Activated T-helper 2 cell treated with anti-CD3 and anti-CD28 coated beads, Interferon-gamma antibody, Interleukin-2, Interleukin-4, amounts not matched to agents 10 μg/mL and 5 μg/mL and 100 μg/mL, durations not matched to agents 14 hours and 24 hours and 36 hours (primary cell): ENCODE measurements around the gene ANXA6. TPM values are rescaled to one million over a fixed set of nuclear protein-coding genes. Genes with fewer than 3 reads are reported as not detected.
"Not testable (repeated sequence)": the region's sequence is repeated elsewhere in the genome, so short reads cannot be mapped to it uniquely, and the experiment has no call there.

Experiments used
- DNase-seq: peaks from one replicate; pipeline ENCODE4 v3.0.0; 2021; ENCODE audit warnings: low spot score
- H3K27ac Mint-ChIP-seq: one replicate; pipeline ENCODE4 v1.8.0; 2021; ENCODE audit warnings: mixed read lengths
- H3K27me3 Mint-ChIP-seq: one replicate; pipeline ENCODE4 v1.8.0; 2021; ENCODE audit warnings: low read depth, mixed read lengths
- H3K36me3 Mint-ChIP-seq: one replicate; pipeline ENCODE4 v1.8.0; 2021; ENCODE audit warnings: low read depth, mixed read lengths
- H3K4me1 Mint-ChIP-seq: one replicate; pipeline ENCODE4 v1.8.0; 2021; ENCODE audit warnings: low read depth, mixed read lengths
- H3K4me3 Mint-ChIP-seq: one replicate; pipeline ENCODE4 v1.8.0; 2021; ENCODE audit warnings: low read depth, mild to moderate bottlenecking, moderate library complexity, mixed read lengths
- H3K9me3 Mint-ChIP-seq: one replicate; pipeline ENCODE4 v1.8.0; 2021; ENCODE audit warnings: mixed read lengths
- intact Hi-C: fragments of 100-400 bp; cut with micrococcal nuclease; formaldehyde crosslinking; loops from one replicate; pipeline ENCODE4 v1.15.1; 2023
- total RNA-seq: library from RNA; stranded (reverse); gene quantifications from 2 replicates; pipeline ENCODE4 v1.2.3, GENCODE V29; 2022

The ANXA6 gene
- total RNA-seq, result 560 and 569 TPM in 2 replicates

DNA sequence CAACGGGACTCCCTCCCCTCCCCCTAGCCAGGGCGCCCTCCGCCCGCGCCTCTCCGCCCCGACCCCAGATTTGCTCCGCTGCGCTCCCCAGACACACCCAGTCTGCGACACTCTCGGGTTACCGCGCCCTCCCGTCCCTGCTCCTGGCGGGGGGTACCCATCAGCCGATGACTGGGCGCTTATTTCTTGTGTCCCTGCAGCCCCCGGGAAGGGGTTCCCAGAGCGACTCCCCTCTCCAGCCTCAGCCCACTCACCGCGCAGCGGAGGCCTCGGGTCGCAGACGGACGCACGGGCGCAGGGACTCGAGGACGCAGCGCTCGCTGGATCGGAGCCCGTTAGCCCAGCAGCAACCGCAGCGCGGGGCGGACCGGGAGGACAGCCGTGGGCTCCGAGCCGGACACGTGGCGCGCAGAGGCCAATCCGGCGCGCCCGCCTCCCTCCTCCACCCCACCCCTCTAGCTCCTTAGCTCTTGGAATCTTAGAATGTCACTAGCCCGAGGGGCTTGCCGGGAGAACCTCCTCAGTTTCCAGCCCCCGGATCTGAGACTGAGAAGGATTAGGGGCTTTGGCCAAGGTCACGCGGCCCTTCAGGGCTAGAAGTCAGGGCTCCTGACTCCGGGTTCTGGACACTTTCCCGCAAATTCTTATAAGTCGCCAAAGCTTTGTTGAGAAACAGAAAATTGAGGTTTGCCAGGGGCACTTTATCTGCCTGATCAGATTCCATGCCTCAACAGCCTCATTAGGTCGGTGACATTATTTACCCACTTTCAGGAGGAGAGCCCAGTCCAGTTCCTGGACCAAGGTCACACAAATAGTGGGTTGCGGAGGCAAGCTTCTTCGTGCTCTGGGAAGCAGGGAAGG lies at the start of gene ANXA6:
TSS of gene ANXA6 (minus strand) at position 354 of the 861 bp plus-strand sequence. CDS start 9,878 bp downstream, outside the sequence.
- intact Hi-C loops, result loop anchor here (5.0 to 10.0 kb wide), 3 partner anchors 455 to 703 kb away; partner anchors contain the start of genes ATOX1 and RBM22
- Mint-ChIP-seq H3K4me3 (peak within 1 kb of the TSS; percentile 96), H3K36me3 (peaks cover 38% of the 10 kb centered on the region), H3K9me3 (no peaks in the 10 kb centered on the region), H3K27me3 (no peaks in the 10 kb centered on the region), H3K4me1 (peaks cover 46% of the 10 kb centered on the region), H3K27ac (peak within 1 kb of the TSS; percentile 90)
- peak; percentile 61 for DNase-seq

DNA sequence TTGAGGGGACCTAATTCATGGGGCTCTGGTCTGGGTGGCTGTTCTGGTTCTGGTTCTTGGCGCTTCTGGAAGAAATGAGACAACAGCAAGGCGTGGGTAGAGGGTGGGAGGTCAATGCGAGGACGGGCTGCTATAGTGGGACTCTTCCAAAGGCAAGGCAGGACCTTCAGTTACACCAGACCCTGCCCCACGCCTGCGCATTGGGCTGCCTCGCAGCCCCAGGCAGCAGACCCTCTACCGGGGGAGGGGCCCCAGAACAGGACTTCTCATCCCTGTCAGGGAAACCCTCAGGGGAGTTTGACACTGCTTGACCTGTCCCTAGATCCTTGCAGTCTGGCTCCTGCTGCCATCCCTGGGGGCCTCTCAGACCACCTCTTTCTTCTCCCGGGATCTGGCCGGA lies 47.8 kb upstream of the ANXA6 start:
- no peak overlapping the region for H3K27ac Mint-ChIP-seq
- intact Hi-C loops, result no loop called here
- H3K4me1 Mint-ChIP-seq, result peaks cover 31% of the 10 kb centered on the region
- no peaks in the 10 kb centered on the region for H3K27me3 Mint-ChIP-seq
- no peak overlapping the region for H3K4me3 Mint-ChIP-seq
- no peak for DNase-seq
- H3K9me3 Mint-ChIP-seq, result no peaks in the 10 kb centered on the region
- peaks cover 23% of the 10 kb centered on the region for H3K36me3 Mint-ChIP-seq

DNA sequence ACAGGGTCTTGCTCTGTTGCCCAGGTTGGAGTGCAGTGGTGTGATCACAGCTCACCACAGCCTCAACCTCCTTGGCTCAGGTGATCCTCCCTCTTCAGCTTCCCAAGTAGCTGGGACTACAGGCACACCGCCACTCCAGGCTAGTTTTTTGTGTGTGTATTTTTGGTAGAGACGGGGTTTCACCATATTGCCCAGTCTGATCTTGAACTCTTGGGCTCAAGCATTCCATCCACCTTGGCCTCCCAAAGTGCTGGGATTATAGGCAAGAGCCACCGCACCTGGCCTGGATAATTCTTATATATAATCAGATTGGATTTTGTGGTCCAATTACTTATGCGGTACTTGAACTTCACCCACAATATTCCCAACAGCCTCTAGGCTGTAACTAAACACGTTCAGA lies 46.5 kb upstream of the ANXA6 start:
- no peak for DNase-seq
- Mint-ChIP-seq H3K27me3 (no peaks in the 10 kb centered on the region), H3K9me3 (no peaks in the 10 kb centered on the region), H3K36me3 (peaks cover 31% of the 10 kb centered on the region), H3K4me3 (no peak overlapping the region), H3K4me1 (peaks cover 25% of the 10 kb centered on the region), H3K27ac (no peak overlapping the region)
- intact Hi-C loops, result no loop called here

DNA sequence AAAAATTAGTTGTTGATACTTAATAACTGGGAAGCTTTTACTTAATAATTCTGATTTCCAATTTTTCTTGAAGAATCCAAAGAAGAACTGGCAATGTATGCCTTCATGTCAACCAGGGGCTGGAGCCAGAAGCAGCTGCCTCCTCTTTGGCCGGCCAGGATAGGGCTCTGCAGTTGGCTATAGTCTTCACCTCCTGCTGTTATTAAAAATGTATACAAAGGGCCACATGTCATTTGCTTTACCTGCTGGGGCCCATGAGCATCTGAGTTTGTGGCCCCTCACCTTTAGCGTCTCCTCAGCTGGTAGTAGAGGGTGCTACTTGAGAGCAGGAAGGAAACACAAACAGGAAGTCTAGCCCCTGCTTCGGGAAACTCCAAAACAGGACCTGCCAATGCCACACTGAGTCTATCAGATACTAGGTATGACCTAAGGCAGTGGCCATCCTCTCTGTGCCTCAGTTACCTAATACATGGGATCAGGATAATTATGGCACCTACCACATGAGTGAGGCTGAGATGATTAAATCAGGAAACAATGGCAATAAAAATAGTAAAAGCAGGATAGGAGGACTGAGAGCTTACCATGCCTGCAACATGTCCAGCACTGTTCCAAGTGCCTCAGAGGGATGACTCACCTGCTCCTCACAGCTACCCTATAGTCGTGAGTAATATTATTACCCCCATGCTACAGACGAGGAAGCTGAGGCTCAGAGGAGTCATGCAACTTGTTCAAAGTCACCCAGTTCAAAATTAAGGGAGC lies 45.0 kb upstream of the ANXA6 start:
- Mint-ChIP-seq H3K4me3 (no peak overlapping the region), H3K4me1 (peaks cover 21% of the 10 kb centered on the region), H3K27ac (peak overlapping the region; percentile 63), H3K27me3 (no peaks in the 10 kb centered on the region), H3K36me3 (peaks cover 37% of the 10 kb centered on the region), H3K9me3 (no peaks in the 10 kb centered on the region)
- DNase-seq, result no peak
- intact Hi-C loops, result loop anchor here (1.0 kb wide), 1 partner anchor 9 kb away; no protein-coding TSS in a partner anchor

DNA sequence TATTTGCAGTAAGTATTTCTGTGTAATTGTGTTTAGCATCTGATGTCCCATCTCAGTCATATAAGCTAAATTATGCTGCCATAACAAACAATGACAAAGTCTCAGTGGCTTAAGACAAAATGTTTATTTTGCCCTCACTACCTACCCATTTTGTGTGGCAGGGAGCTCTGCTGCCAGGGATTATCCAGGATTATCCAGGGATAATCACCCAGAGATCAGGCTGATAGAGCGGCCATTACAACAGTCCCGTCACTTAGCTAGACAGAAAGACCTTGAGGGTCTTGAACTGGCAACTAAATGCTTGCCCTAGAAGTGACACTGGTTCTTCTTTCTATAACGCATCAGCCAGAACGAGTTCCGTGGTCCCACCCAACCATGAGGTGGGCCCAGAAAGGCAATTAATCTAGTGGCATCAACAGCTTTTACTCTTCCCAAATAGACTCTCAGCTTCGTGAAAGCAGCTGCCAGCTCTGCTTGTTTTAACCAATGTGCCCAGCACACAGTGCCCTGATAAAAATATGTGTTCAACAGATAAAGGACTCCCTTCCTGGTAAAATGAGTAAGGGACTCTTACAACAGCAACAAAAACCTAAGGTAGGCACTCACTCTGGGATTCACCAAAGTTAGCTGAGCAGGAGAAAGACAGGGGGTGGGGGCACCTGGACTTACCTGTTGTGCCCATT lies 43.5 kb upstream of the ANXA6 start:
- Mint-ChIP-seq H3K4me3 (no peak overlapping the region), H3K4me1 (peaks cover 29% of the 10 kb centered on the region), H3K27me3 (no peaks in the 10 kb centered on the region), H3K9me3 (no peaks in the 10 kb centered on the region), H3K36me3 (peaks cover 49% of the 10 kb centered on the region), H3K27ac (no peak overlapping the region)
- DNase-seq, result no peak
- intact Hi-C loops, result no loop called here

DNA sequence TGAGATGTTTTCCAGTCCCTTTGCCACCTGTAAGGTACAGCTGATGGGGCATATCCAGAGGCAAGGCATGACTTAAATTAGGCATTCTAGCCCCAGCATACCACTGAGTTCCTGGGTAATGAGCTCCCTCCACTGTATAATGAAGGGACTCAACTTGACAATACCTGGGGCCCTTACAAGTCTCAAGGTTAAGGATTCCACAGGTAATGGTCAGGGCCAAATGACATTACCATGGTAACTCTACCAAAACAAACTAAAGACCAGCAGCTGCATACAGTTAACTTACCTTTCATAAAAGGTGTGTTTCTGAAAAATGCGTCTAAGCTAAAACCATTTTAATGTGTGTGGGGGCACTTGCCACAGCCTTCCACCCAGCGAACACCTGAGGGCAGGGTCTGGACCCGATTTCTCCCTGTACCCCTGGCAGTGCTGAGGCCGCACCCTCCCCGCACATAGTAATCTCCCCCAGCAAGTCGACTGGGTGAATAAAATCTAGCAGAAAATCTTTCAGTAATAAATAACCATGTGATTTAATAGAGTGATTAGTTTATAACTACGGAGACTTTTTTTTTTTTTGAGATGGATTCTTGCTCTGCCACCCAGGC lies 42.1 kb upstream of the ANXA6 start:
- H3K27ac Mint-ChIP-seq, result no peak overlapping the region
- no peaks in the 10 kb centered on the region for H3K27me3 Mint-ChIP-seq
- no peak overlapping the region for H3K4me3 Mint-ChIP-seq
- peaks cover 54% of the 10 kb centered on the region for H3K36me3 Mint-ChIP-seq
- H3K4me1 Mint-ChIP-seq, result peaks cover 32% of the 10 kb centered on the region
- H3K9me3 Mint-ChIP-seq, result no peaks in the 10 kb centered on the region
- intact Hi-C loops, result no loop called here
- no peak for DNase-seq

DNA sequence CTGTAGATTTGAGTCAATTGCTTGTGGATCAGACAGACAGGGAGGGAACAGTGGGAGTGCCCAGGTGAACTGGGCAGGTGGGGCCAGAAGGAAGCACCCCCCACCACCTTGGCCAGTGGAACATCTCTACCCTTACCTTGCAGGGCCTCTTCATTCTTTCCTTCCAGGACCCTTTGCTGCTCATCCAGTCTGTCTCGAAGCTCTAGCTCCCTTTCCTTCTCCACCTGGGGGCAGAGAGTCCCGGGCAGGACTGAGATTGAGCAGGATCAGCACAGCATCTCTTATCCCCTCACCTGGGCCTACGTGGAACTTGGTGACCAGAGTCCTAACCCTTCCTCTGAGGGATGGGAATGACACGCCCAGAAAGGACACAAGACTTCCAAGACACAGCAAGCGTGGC lies 41.3 kb upstream of the ANXA6 start:
- Mint-ChIP-seq H3K27ac (no peak overlapping the region), H3K27me3 (no peaks in the 10 kb centered on the region), H3K36me3 (peaks cover 61% of the 10 kb centered on the region), H3K4me3 (no peak overlapping the region), H3K9me3 (no peaks in the 10 kb centered on the region), H3K4me1 (peaks cover 32% of the 10 kb centered on the region)
- intact Hi-C loops, result no loop called here
- DNase-seq, result no peak

DNA sequence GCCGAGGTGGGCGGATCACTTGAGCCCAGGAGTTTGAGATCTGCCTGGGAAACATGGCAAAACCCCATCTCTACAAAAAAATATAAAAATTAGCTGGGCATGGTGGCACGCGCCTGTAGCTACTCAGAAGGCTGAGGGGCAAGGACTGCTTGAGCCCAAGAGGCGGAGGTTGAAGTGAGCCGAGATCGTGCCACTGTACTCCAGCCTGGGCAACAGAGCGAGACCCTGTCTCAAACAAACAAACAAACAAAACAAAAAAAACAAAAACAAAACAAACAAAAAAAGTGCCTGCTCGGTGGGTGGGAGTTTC lies 39.7 kb upstream of the ANXA6 start:
- H3K9me3 Mint-ChIP-seq, H3K4me3 Mint-ChIP-seq, intact Hi-C loops, H3K27me3 Mint-ChIP-seq, DNase-seq, H3K27ac Mint-ChIP-seq: not testable (repeated sequence)
- H3K36me3 Mint-ChIP-seq, result peaks cover 70% of the 10 kb centered on the region
- H3K4me1 Mint-ChIP-seq, result peaks cover 24% of the 10 kb centered on the region

DNA sequence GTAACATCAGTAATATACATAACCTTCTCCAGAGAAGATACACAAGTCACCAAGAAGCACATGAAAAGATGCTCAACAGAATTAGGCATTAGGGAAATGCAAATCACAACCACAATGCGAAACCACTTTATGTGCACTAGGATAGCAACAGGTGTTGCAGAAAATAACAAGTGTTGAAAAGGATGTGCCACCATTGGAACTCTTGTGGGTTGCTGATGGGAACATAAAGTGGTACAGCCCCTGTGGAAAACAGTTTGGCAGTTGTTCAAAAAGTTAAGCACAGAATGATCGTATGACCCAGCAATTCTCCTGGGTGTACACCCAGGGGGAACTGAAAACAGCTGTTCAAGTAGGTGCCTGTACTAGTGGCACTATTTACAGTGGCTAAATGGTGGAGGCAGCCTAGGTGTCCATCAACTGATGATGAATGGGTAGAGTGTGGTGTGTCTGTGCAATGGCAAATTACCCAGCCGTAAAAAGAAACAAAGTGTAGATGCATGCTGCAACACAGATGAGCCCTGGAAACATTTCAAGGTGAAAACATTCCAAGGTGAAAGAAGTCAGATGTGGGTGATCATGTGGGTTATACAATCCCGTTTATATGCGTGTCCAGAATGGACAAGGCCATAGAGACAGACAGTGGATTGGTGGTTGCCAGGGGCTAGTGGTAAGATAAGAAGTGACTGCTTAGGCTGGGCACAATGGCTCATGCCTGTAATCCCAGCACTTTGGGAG lies 39.1 kb upstream of the ANXA6 start:
- no peaks in the 10 kb centered on the region for H3K27me3 Mint-ChIP-seq
- peaks cover 11% of the 10 kb centered on the region for H3K9me3 Mint-ChIP-seq
- no peak overlapping the region for H3K4me3 Mint-ChIP-seq
- intact Hi-C loops, result no loop called here
- no peak for DNase-seq
- H3K27ac Mint-ChIP-seq, result no peak overlapping the region
- H3K4me1 Mint-ChIP-seq, result peaks cover 24% of the 10 kb centered on the region
- H3K36me3 Mint-ChIP-seq, result peaks cover 75% of the 10 kb centered on the region

DNA sequence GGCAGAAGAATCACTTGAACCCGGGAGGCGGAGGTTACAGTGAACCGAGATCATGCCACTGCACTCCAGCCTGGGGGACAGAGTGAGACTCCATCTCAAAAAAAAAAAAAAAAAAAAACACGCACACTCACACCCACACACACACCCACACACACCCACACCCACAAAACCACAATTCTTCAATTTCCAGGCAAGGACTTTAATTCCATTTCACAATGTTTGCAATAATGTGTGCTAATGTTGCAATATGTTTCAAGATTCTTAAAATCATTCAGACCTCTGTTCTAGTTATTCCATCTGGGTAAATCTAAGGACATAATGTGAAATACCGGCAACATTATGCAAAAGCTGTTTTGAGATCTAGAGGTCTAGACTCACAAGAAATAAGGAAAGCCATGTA lies 38.0 kb upstream of the ANXA6 start:
- no peak for DNase-seq
- intact Hi-C loops, result no loop called here
- Mint-ChIP-seq H3K27me3 (no peaks in the 10 kb centered on the region), H3K36me3 (peaks cover 77% of the 10 kb centered on the region), H3K9me3 (peaks cover 22% of the 10 kb centered on the region), H3K27ac (peak overlapping the region; percentile 46), H3K4me3 (no peak overlapping the region), H3K4me1 (peaks cover 23% of the 10 kb centered on the region)

DNA sequence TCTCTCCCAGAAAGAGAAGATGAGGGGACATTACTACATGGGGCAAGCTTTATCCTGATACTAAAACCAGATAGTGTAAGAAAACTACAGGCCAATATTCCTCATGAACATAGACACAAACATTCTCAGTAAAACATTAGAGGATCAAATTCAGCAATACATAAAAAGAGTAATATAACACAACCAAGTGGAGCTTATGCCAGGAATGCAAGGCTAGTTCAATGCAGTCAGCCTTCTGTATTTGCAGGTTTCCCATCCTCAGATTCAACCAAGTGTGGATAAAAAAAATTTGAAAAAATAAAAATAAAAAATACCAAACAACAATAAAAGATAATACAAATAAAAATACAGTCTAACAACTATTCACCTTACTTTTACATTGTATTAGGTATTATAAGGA lies 35.0 kb upstream of the ANXA6 start:
- Mint-ChIP-seq H3K4me1 (peaks cover 19% of the 10 kb centered on the region), H3K36me3 (peaks cover 83% of the 10 kb centered on the region), H3K27me3 (no peaks in the 10 kb centered on the region), H3K4me3 (no peak overlapping the region), H3K27ac (no peak overlapping the region), H3K9me3 (peaks cover 44% of the 10 kb centered on the region)
- intact Hi-C loops, result no loop called here
- DNase-seq, result no peak

DNA sequence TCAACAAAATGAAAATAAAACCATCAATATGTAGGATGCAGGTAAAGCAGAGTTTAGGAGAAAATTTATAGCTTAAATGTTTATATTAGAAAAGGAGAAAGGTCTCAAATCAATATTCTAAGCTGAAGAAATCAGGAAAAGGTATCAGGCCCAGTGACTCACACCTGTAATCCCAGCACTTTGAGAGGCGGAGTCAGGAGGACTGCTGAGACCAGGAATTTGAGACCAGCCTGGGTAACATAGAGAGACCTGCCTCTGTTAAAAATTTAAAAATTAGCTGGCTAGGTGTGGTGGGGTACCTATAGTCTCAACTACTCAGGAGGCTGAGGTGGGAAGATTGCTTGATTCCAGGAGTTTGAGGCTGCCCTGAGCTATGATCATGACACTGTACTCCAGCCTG lies 34.1 kb upstream of the ANXA6 start:
- Mint-ChIP-seq H3K4me1 (peaks cover 14% of the 10 kb centered on the region), H3K36me3 (peaks cover 85% of the 10 kb centered on the region), H3K27me3 (no peaks in the 10 kb centered on the region), H3K4me3 (no peak overlapping the region), H3K9me3 (peaks cover 44% of the 10 kb centered on the region), H3K27ac (no peak overlapping the region)
- intact Hi-C loops, result no loop called here
- no peak for DNase-seq
